ENCODE results near the gene RTP5. TPM values are rescaled to one million over a fixed set of nuclear protein-coding genes. Genes with fewer than 3 reads are reported as not detected.

The RTP5 gene
- total and polyA plus RNA-seq, 2 of the 8 experiments (the other 6 are each of a cell fraction or from before 2014, with no cell fraction given): not detected

DNA sequence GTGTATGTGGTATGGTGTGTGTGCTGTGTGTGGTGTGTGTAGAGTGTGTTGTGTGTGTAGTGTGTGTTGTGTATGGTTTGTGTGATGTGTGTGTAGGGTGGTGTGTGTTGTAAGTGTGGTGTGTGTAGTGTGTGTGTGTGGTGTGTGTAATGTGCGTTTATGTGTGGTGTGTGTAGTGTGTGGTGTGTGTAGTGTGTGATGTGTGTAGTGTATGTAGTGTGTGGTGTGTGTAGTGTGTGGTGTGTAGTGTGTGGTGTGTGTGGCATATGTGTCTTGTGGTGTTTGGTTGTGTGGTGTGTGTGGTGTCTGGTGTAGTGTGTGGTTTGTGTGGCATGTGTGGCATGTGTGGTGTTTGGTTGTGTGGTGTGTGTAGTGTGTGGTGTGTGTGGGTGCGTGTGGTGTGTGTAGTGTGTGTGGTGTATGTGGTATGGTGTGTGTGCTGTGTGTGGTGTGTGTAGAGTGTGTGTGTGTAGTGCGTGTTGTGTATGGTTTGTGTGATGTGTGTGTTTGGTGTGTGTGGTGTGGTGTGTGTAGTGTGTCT lies 4.0 kb upstream of the RTP5 start:
- Histone ChIP-seq H3K9ac (replicated peaks in 1 of 4; ENCODE audit: extremely low read depth in 1 of 4, low read depth in 3 of 4, low read length in 3 of 4) (peak overlapping the region in 1 of 4 experiments; percentile 44; a peak in 1 of 7 replicates), H4K20me1 (replicated peaks in 1 of 2; ENCODE audit: control insufficient read depth in 1 of 2, insufficient read depth in 2 of 2, low read length in 2 of 2) (peaks cover 0 to 20% of the 10 kb centered on the region in 2 experiments), H4K5ac (ENCODE audit: insufficient read length, low read depth, low read length) (peak overlapping the region; percentile 63), H2AK5ac (ENCODE audit: low read depth, low read length) (peak overlapping the region; percentile 93), H4K8ac (ENCODE audit: extremely low read depth, insufficient read depth, low read length) (no peak overlapping the region), H2BK20ac (ENCODE audit: low read length) (peak overlapping the region; percentile 76; the same call in 1 of the 2 replicates), H3K56ac (replicated peaks; ENCODE audit: insufficient read length, low read depth, low read length) (peak overlapping the region; percentile 100), H3K14ac (ENCODE audit: insufficient read length) (peak overlapping the region; percentile 81), H2BK5ac (ENCODE audit: low read depth, low read length) (peak overlapping the region; percentile 3; the same call in 1 of the 2 replicates), H3K9me3 (ENCODE audit: insufficient read depth in 2 of 2, low read depth in 1 of 2, low read length in 1 of 2) (no peaks in the 10 kb centered on the region), H3K79me1 (ENCODE audit: low read depth, low read length) (peaks cover 4% of the 10 kb centered on the region; the same call in 1 of the 2 replicates), H3K79me2 (ENCODE audit: control insufficient read depth in 1 of 2, insufficient read depth in 2 of 2, low read length in 2 of 2) (no peaks in the 10 kb centered on the region), H2BK120ac (replicated peaks; ENCODE audit: low read depth, low read length) (no peak overlapping the region), H2BK15ac (ENCODE audit: low read length) (peak overlapping the region; percentile 63), H3K23me2 (ENCODE audit: low read depth, low read length) (peaks cover 29% of the 10 kb centered on the region), H3K27me3 (replicated peaks in 1 of 4; ENCODE audit: control insufficient read depth in 3 of 4, extremely low read depth in 1 of 4, insufficient read depth in 3 of 4, low read length in 3 of 4) (peaks cover 0 to 16% (median 0%) of the 10 kb centered on the region in 4 experiments; a peak in 3 of 7 replicates), H3K36me3 (ENCODE audit: control insufficient read depth in 2 of 4, insufficient read depth in 4 of 4, low read length in 3 of 4) (no peaks in the 10 kb centered on the region; a peak in 2 of 8 replicates), H2AFZ (ENCODE audit: low read length) (no peak overlapping the region), H3K23ac (ENCODE audit: insufficient read length) (peak overlapping the region; percentile 57), H3K4me3 (ENCODE audit: extremely low read depth in 1 of 4, insufficient read depth in 2 of 4, low read depth in 3 of 4, low read length in 4 of 4) (no peak overlapping the region), H3K4me2 (ENCODE audit: insufficient read depth in 1 of 2, low read depth in 2 of 2, low read length in 2 of 2) (peak overlapping the region in 1 of 2 experiments; percentile 42; a peak in 1 of 4 replicates), H2BK12ac (ENCODE audit: low read depth, low read length) (peak overlapping the region; percentile 51; the same call in 1 of the 2 replicates), H3K18ac (ENCODE audit: extremely low read depth, low read length) (no peak overlapping the region), H4K91ac (replicated peaks; ENCODE audit: insufficient read length, low read length) (peak overlapping the region; percentile 95), H3K4ac (replicated peaks; ENCODE audit: insufficient read length, low read depth, low read length) (peak overlapping the region; percentile 44), H3K27ac (ENCODE audit: low read depth, low read length) (no peak overlapping the region), H3K4me1 (replicated peaks in 1 of 4; ENCODE audit: control insufficient read depth in 3 of 4, insufficient read depth in 4 of 4, low read length in 3 of 4) (peaks cover 0 to 11% (median 3%) of the 10 kb centered on the region in 4 experiments; a peak in 5 of 7 replicates)
- CTCF ChIA-PET (ENCODE audit: partially characterized antibody): interaction anchor here (3.8 kb wide), 1 partner anchor 133 kb away, joined by 23 read pairs; the partner anchor contains the start of gene D2HGDH
- POLR2A ChIA-PET (ENCODE audit: partially characterized antibody): no interaction called here
- FAIRE-seq (peak; percentile 82), DNase-seq (ENCODE audit: low read depth in 1 of 2, low spot score in 2 of 2) (no peak)
- 84 to 90% methylated on average over 2 to 3 of the region's 3 CpGs for WGBS, 2 experiments (ENCODE audit: extremely low coverage in 1 of 2, insufficient coverage in 1 of 2, insufficient read length in 1 of 2, insufficient replicate concordance in 2 of 2, low coverage in 1 of 2, low lambda C conversion rate in 2 of 2, missing lambda C conversion rate in 1 of 2)
- 0 out of 4 replicates have a peak, but pooled peaks of 1 of the 2 experiments have one; percentile 19 for TF ChIP-seq SIN3A (conservative IDR thresholded peaks at IDR 0.05 in 1 of 2, IDR thresholded peaks at IDR 0.05 in 1 of 2; ENCODE audit: low read depth in 1 of 2, low read length in 2 of 2)
- TF ChIP-seq SP4 (IDR thresholded peaks at IDR 0.05; ENCODE audit: low read length): no peak
- no peak for TF ChIP-seq TEAD4 (IDR thresholded peaks at IDR 0.05; ENCODE audit: low read depth, low read length)
